Measurements from ENCODE around the gene ATP6V1G2.

DNA sequence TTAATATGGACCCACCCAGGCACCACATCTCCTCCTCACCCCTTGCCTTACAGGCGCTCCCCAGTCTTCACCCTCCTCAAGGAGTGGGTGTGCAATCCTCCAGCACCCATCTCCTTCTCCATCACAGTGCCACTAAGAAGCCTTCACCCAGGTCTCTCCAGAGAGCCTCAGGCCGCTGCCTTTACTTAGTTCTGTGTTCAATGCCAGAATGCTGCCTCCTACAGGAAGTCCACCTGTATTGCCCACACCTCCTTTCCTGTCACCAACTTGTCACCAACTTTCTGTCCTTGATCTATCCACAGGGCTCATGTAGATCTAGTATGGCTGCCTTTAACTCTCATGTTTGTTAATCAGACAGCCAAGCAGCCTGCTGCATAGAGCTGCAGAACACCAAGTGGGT is 39.1 kb upstream of the ATP6V1G2 start:
- TF ChIP-seq, protein P1, sequence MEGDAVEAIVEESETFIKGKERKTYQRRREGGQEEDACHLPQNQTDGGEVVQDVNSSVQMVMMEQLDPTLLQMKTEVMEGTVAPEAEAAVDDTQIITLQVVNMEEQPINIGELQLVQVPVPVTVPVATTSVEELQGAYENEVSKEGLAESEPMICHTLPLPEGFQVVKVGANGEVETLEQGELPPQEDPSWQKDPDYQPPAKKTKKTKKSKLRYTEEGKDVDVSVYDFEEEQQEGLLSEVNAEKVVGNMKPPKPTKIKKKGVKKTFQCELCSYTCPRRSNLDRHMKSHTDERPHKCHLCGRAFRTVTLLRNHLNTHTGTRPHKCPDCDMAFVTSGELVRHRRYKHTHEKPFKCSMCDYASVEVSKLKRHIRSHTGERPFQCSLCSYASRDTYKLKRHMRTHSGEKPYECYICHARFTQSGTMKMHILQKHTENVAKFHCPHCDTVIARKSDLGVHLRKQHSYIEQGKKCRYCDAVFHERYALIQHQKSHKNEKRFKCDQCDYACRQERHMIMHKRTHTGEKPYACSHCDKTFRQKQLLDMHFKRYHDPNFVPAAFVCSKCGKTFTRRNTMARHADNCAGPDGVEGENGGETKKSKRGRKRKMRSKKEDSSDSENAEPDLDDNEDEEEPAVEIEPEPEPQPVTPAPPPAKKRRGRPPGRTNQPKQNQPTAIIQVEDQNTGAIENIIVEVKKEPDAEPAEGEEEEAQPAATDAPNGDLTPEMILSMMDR (IDR thresholded peaks at IDR 0.05; ENCODE audit: insufficient read depth, low read length), result peak; percentile 59
- TF ChIP-seq POLR2AphosphoS5 (IDR thresholded peaks at IDR 0.05; ENCODE audit: low read depth), result no peak
- no peak for TF ChIP-seq GABPA (IDR thresholded peaks at IDR 0.05; ENCODE audit: low read depth)
- TF ChIP-seq SPI1 (IDR thresholded peaks at IDR 0.05; ENCODE audit: borderline replicate concordance, low read depth), result no peak
- TF ChIP-seq REST (IDR thresholded peaks at IDR 0.05; ENCODE audit: insufficient replicate concordance, low read depth), result no peak
